Measurements from ENCODE around the gene MYO15A.

Gene MYO15A

GRCh38 chr17:18108401-18109312 is at the start of gene MYO15A:
MYO15A (plus strand) TSS chr17:18108756; CDS start chr17:18118801, 10,045 bp downstream.
- DNase-seq, result no peak

- no peak for DNase-seq
Observed at GRCh38 chr17:18059283-18059682, 49.3 kb upstream of the MYO15A start.

- no peak for DNase-seq
Observed at GRCh38 chr17:18064053-18064452, 44.5 kb upstream of the MYO15A start.

- DNase-seq, result no peak
Observed at GRCh38 chr17:18065546-18065945, 43.0 kb upstream of the MYO15A start.

- no peak for DNase-seq
Observed at GRCh38 chr17:18066866-18067265, 41.7 kb upstream of the MYO15A start.

- no peak for DNase-seq
Observed at GRCh38 chr17:18069101-18069500, 39.5 kb upstream of the MYO15A start.

- DNase-seq, result no peak
Observed at GRCh38 chr17:18070861-18071340, 37.7 kb upstream of the MYO15A start.

GRCh38 chr17:18071751-18072150 is 36.8 kb upstream of the MYO15A start:
- DNase-seq, result no peak

GRCh38 chr17:18074566-18075272 is 33.8 kb upstream of the MYO15A start:
- no peak for DNase-seq

- DNase-seq, result no peak
Observed at GRCh38 chr17:18076936-18077335, 31.6 kb upstream of the MYO15A start.

- no peak for DNase-seq
Observed at GRCh38 chr17:18079543-18079942, 29.0 kb upstream of the MYO15A start.

- DNase-seq, result no peak
Observed at GRCh38 chr17:18084256-18084655, 24.3 kb upstream of the MYO15A start.

GRCh38 chr17:18087610-18088491 is 20.7 kb upstream of the MYO15A start, which contains the start of gene DRG2:
DRG2 (plus strand) TSS chr17:18087948; CDS start chr17:18088024, 76 bp downstream.
- peak; percentile 91 for DNase-seq

- no peak for DNase-seq
Observed at GRCh38 chr17:18089613-18090012, 18.9 kb upstream of the MYO15A start.

- DNase-seq, result no peak
Observed at GRCh38 chr17:18093616-18094408, 14.7 kb upstream of the MYO15A start.

GRCh38 chr17:18094409-18094807 is 14.1 kb upstream of the MYO15A start:
- no peak for DNase-seq

GRCh38 chr17:18099516-18099915 is 9.0 kb upstream of the MYO15A start:
- DNase-seq, result no peak

GRCh38 chr17:18100616-18101015 is 7.9 kb upstream of the MYO15A start:
- DNase-seq, result no peak

GRCh38 chr17:18101828-18102227 is 6.7 kb upstream of the MYO15A start:
- no peak for DNase-seq

GRCh38 chr17:18102640-18103039 is 5.9 kb upstream of the MYO15A start:
- no peak for DNase-seq

GRCh38 chr17:18105027-18105426 is 3.5 kb upstream of the MYO15A start:
- no peak for DNase-seq

- no peak for DNase-seq
Observed at GRCh38 chr17:18105595-18105994, 3.0 kb upstream of the MYO15A start.

Measured in CD4-positive, alpha-beta T cell treated with Interleukin-10 for 1 hour (primary cell).